Measurements from ENCODE around the gene GMEB2.
"Not testable (repeated sequence)": the region's sequence is repeated elsewhere in the genome, so short reads cannot be mapped to it uniquely, and the experiment has no call there.

Gene GMEB2

DNA sequence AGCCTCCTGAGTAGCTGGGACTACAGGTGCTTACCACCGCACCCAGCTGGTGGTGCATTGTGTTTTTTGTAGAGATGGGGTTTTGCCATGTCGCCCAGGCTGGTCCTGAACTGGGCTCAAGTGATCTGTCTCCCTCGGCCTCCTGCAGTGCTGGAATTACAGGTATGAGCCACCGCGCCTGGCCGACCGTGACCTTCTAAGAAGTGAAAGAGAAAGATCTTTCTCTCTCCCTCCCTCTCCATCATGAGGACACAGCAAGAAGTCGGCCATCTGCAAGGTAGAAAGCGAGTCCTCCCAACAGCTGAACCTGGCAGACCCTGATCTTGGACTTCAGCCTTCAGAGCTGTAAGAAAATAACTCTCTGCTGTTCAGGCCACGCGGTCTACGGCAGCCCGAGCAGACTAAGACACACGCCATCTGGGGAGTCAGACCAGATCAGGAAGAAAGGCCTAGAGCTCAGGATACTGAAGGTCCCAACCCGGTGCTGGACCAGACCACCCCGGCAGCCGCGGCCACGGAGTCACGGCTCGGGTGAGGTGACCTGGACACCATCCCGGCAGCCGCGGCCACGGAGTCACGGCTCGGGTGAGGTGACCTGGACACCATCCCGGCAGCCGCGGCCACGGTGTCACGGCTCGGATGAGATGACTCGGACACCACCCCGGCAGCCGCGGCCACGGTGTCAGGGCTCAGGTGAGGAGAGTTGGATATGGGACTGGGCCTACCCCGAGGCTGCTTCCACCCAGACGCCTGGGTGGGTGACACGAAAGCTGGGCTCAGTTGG lies 9.6 kb downstream of the GMEB2 start:
- FAIRE-seq (no peak), DNase-seq (ENCODE audit: low spot score) (no peak)

DNA sequence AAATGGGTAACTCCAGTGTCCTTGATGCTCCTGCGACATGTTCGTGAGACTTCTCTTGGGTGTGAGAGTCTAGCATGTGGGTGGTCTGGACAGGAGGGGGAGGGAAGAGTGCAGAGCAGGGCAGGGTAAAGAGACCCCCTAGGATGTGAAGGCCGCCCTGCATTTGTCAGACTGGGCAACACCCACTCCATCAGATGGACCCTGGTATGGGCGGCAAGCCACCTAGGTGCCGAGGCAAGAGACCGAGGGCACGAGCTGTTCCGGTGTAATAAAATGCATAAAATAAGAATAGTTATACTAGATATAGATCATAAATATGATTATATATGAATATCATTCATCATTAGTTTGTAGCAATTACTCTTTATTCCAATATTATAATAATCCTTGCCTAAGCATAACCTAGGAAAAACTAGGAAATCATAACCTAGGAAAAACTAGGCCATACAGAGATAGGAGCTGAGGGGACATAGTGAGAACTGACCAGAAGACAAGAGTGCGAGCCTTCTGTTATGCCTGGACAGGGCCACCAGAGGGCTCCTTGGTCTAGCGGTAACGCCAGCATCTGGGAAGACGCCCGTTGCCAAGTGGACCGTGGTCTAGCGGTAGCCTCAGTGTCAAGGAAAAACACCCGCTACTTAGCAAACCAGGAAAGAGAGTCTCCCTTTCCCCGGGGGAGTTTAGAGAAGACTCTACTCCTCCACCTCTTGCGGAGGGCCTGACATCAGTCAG lies 12.9 kb downstream of the GMEB2 start:
- FAIRE-seq; DNase-seq (ENCODE audit: low spot score): not testable (repeated sequence)

DNA sequence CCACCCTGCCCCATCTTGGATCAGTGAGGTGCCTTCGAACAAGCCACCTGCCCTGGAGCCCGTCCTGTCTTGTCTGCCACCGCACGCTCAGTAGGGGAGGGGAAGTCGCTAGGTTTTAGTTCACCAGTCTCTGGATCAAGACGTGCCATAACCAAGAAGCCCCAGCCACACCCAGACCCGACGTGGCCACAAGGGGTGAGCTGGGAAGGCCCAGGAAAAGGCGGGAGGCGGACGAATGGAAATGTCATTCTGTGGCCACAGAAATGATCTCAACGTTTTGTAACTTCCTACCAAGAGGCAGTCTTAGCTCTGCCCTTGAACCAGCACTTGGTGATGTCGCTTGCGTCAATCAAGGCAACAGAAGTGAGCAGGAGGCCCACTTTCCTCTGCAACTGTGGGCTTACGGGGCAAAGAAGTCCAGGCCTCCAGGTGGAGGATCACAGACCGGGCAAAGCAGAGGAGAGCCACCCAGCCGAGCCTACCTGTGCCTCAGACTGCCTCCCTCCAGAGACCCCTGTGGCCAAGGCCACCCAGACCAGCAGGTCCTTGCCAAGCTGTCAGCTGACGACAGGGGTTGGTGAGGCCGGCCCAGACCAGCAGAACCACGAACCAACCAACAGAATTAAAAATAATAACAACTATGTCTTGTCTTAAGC lies 14.5 kb downstream of the GMEB2 start:
- DNase-seq (ENCODE audit: low spot score) (no peak), FAIRE-seq (no peak)

DNA sequence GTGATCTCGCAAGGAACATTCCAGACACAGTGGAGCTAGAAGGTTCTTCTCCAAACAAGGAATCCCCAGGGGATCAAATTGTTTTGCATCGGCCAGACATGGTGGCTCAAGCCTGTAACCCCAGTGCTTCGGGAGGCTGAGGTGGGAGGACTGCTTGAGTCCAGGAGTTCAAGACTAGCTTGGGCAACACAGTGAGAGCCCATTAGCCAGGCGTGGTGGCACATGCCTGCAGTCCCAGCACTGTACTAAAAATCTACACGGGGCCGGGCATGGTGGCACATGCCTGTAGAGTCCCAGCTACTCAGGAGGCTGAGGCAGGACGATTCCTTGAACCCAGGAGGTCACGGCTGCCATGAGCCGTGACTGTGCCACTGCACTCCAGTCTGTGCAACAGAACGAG lies 15.3 kb downstream of the GMEB2 start:
- no peak for DNase-seq (ENCODE audit: low spot score)
- FAIRE-seq = no peak

DNA sequence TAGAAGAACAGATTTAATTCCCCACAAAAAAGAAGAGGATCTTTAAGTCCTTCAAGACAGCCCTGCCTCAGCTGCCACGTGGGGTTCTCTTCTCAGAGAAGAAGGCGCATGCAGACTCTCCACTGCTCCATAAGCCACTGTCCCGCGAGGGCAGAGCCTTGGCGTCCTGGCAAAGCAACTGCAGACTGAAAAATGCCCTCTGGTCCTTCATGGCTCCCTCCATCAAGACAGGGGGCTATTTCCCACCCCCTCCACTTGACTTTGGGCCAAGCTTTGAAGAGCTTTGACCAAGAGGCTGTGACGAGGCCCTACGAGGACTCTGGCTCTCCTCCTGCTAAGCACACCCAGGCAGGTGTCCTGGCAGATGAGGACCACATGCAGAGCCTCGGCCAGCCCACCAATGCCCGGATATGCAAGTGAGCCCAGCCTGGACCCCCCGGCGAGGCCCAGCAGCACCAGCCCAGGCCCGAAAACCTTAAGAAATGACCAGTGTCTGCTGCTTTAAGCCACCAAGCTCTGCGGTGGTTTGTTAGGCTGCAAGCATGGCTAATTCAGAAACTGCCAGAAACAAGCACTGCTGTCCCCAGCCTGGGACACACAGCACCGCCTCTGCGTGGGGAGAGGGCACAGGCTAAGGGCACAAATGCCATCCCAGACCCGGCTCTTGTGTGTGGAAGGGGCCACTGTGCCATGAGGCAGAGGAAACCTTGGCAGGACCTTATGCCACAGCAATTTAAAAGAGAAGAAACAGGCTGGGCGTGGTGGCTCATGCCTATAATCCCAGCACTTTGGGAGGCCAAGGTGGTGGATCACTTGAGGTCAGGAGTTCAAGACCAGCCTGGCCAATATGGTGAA lies 16.1 kb downstream of the GMEB2 start:
- DNase-seq (ENCODE audit: low spot score) = no peak

DNA sequence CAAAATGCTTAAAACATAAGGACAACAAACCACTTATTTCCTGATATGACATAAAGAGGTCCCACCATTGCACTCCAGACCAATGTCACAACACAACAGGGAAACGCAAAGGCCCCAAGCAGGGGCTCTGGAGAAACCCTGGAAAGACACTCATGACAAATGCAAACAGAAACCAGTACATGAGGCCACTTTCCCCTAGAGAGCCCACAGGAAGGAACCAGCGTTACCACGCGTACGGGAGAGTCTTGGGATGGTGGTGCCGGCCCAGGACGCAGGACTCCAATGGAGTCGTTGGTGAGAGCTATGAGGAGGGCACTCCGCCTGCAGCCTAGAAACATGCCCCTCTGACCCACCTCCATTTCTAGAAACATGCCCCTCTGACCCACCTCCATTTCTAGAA lies 20.2 kb downstream of the GMEB2 start:
- DNase-seq (ENCODE audit: low spot score) (no peak), FAIRE-seq (no peak)

More for the DNA sequence above, 16.1 kb downstream of the GMEB2 start:
- FAIRE-seq = no peak

DNA sequence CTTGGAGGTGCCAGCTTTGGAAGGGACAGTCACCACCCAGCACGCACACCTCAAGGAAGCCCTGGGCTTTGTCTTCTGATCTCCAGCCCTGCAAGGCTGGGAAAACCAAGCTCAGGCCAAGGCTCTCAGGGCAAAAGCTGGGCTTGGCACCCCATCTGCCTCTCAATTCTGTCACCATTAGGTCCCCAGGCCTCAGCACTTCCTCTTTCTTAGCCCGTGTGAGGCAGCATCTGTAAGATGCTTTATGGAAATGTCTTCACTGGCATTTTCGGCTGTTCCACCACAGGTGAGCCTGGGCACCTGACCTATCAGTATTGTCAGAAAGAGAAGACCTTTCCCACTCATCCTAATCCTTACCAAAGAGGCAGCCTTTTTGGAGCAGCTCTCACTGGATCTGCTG lies 24.6 kb downstream of the GMEB2 start:
- FAIRE-seq = no peak

DNA sequence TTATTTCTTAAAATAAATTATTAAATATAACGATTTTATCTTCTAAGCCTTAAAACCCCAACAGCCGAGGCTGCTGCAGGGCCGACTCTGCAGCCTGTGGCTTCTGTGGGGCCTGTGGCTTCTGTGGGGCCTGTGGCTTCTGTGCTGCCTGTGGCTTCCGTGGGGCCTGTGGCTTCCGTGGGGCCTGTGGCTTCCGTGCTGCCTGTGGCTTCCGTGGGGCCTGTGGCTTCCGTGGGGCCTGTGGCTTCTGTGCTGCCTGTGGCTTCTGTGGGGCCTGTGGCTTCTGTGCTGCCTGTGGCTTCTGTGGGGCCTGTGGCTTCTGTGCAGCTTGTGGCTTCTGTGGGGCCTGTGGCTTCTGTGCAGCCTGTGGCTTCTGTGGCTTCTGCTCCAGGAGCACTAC lies 25.2 kb downstream of the GMEB2 start:
- FAIRE-seq; DNase-seq (ENCODE audit: low spot score): not testable (repeated sequence)

More for the DNA sequence above, 24.6 kb downstream of the GMEB2 start:
- DNase-seq (ENCODE audit: low spot score) = no peak

DNA sequence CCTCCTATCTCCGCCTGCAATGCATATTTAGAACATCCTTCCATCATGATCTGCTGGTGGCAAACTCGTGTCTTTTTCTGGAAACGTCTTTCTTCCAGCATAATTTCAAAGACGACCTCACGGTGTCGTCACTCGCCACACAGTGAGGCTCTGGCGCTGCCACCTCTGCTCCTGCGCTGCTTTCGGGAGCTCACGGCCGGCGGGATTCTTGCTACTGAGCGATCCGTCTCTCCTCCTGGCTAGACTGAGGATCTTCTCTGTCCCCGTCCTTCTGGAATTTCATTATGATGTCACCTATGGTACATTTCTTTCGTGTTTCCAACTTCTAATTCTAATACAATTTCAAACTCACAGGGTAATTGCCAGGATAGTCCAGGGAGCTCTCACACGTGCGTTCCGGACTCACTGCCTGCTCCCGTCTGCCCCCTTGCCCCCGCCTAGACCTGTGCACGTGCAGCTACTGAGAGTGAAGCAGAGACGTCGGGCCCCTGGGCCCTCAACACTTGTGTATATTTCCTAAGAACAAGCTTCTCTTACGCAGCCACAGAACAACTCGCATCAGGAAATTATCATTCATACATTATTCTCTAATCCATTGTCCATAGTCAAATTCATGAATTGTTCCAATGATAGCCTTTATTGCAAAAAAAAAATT lies 27.4 kb downstream of the GMEB2 start:
- no peak for FAIRE-seq
- no peak for DNase-seq (ENCODE audit: low spot score)

DNA sequence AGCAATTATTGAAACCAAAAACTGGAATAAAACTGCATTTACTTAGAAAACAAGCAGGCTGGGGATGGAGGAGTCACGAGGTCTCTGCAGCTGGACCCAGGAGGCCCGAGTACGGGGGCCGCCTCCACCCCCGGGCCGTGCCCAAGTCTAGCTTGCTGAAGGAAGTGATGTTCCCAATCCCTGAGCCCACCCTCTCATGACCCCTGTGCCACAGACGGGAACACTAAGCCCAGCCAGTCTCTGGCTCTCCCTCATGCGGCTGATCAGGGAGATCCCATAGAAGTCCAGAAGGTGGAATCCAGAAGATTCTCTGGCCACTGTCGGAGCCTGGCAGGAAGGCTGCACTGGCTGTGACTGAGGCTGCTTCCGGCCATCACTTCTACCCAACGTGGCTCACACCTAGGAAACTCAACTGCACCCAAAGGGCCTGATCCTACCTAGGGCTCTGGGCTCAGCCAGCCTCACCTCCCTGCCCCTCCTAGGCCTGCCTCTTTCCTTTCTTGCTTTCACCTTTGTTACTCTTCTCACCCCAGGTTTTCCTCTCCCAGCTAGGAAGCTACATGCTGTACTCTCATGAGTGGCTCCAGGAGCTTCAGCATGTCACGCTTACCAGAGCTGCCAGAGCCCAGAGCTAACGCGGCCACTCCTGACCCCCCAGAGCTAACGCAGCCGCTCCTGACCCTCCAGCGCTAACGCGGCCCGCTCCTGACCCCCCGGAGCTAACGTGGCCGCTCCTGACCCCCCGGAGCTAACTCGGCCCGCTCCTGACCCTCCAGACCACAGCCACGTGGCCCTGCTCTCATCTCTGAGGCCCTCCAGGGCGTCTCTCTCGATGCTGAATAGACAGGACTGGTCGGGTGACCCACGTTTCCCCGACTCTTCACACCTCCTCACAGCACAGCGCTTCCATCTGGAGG lies 28.2 kb downstream of the GMEB2 start:
- no peak for DNase-seq (ENCODE audit: low spot score)
- FAIRE-seq = no peak

DNA sequence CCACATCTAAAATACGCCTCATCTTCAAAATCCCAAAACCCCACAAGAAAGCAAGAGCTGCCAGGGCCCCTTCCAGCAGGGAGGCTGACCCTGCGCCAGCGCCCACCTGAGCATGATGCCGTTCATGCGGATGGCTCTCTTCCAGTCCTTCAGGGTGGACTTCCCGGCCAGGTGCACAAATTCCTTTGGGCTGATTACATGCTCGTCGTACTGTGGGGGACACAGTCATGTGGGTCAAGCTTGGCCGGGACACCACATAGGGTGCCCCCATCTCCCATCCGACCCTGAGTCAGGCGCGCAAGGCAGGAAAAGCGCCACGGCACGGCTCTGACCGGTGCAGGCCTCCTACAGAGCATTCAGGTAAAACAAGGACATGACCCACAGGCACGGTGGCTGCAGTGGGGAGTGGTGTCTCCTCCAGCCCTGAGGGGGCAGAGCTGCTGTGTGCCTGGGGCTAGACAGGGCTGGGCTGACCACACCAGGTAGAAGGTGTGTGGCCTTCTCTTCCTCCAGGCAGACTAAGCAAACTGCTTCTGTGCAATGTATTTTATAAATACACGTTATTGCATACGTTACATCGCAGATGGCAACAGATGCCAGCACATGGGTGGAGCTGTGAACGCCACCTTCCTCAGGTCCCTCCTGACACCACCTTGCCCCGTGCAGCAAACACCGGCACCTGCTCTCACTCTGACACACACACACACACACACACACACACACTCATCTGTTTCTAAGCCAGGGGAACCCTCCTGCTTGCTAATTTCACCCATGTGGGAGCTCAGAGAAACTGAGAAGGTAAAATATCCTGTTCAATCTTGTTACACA lies 29.0 kb downstream of the GMEB2 start:
- FAIRE-seq (no peak), DNase-seq (ENCODE audit: low spot score) (no peak)

DNA sequence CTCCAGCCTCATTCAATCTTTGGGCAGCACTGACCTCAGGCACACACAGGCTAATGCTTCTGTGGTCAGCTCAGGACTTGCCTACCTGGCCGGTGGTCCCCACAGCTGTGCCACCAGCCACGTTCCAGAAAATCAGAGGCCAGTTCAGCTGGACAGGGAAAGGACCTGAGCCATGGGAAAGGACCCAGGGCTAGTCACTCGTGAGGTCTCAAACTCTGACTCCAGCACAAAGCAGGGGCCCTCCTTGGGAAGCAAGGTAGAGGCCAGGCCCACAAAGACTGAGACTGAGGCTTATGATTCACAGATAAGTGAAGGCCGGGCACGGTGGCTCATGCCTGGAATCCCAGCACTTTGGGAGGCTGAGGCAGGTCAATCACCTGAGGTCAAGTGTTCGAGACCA lies 30.5 kb downstream of the GMEB2 start:
- no peak for FAIRE-seq
- no peak for DNase-seq (ENCODE audit: low spot score)

DNA sequence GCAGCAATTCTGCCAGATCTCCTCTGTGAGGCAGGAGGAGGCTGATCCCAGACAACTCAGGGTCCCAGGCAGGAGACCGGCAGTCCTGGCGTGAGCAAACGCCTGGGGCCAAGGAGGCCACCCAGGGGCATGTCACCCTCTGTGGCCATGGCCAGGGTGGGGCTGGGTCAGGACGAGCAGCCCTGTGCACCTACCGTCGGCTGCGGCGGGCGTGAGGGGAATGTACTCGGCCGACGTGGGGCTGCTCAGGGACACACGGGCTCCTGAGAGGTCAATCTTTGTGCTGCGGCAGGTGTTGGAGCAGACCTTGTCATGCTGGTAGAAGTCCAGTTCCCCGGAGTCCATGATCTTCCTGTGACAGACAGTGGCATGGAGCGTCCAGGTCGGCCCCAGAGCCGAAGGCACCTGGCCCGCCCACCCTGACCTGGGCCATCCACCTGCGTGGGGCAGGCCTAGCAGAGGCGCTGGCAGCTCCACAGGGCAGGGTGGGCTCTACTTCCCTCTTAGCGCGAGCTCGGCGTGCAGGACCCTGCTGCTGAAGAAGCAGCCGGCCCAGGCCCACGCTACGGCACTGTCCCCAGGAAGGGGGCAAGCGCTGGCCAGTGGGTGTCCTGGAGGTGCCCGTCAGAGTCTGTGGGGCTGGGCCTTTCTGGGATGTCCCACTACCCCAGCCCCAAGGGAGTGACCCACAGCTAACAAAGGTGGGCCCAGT lies 31.3 kb downstream of the GMEB2 start:
- FAIRE-seq (no peak), DNase-seq (ENCODE audit: low spot score) (no peak)

DNA sequence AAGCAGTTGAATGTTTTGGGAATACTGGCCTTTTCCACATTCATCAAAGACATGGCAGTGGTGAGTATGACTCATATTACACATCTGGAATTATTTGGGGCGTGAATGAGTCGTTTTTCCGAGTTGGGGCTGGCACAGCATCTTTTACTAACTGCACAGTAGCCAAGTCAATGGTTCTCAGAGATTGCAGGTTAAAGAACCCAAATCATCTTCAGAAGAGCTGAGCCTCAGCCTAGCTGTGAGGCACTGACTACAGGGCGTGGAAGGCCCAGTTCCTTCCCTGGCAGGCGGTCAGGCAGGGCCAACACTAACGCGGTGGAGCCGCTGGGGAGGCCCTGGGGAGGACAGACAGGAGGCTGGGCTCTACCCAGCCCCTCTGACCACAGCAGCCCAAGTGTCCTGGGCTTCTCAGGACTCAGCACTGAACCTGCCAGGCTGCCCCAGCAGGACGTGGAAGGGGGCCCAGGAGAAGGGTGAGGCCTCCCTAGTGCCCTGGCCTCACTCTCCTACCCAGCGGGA lies 32.8 kb downstream of the GMEB2 start:
- DNase-seq (ENCODE audit: low spot score) (no peak), FAIRE-seq (no peak)

DNA sequence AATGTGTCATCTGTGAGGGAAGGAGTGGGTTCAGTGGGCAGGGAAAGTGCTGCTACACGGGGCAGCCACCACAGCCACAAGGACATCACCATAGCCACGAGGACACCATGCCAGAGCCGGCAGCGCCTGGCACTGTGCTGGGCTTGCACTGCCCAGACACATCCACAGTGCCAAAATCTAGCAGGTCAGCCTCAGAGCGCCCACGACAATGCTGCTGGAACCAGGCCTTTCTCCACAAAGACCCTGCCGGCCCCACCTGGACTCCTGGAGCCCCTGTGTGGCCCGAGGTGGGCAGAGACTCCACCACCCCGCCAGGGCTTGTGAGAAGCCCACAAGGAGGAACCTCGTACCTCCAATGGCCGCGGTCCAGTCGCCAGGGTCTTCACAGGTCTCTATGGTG lies 34.2 kb downstream of the GMEB2 start:
- DNase-seq (ENCODE audit: low spot score) (no peak), FAIRE-seq (no peak)

DNA sequence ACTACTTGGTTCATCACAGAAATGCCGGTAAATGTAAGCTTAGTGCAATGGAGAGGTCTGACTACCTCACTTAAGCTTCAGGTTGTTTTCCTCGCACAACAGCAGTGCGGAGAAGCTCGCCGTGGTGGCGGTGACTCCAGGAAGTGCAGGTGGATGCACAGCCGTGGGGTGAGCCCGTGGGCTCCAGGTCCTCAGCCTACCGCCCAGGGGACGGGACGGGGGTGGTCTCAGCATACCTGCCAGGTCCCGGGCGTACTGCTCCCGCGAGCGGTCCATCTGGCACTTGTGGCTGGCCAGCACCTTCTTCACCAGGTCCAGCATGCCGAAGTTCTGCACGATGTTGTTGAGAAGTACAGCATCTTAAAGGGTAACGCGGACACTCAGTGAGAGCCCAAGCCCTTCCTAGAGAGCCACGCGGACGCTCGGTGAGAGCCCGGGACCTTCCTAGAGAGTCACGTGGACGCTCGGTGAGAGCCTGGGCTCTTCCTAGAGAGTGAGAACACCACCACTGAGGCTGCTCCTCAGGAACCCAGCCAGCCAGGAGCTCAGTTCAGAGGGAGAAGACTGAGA lies 35.0 kb downstream of the GMEB2 start:
- DNase-seq (ENCODE audit: low spot score) (no peak), FAIRE-seq (no peak)

DNA sequence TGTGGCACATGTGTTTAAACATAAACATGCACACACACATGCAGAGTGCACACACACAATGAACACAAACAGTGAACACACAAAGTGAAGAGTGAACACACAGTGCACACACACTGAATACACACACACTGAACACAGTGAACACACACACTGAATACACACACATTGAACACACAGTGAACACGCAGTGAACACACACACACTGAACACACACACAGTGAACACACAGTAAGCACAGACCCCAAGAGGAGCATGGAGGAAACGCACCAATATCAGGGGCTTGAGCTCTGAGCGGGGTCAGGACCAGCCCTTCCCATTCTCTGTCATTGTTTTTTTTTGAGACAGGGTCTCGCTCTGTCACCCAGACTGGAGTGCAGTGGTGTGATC lies 35.8 kb downstream of the GMEB2 start:
- DNase-seq (ENCODE audit: low spot score) (no peak), FAIRE-seq (peak; percentile 95)
